Stimulated activated CD4-positive, alpha-beta T cell treated with anti-CD3 and anti-CD28 coated beads, TNF-alpha, amount 100 ng/mL, for 48 hours (primary cell): ENCODE measurements around the gene CDC42.

Experiments
- DNase-seq, 3 donors: peaks; one replicate each; pipeline ENCODE4 v3.0.0-alpha.2; 2020; ENCODE audit warnings: low read depth in 3 of 3

CDC42 gene

GRCh38 chr1:22037520-22037919 lies 15.0 kb upstream of the CDC42 start:
- no peak for DNase-seq

GRCh38 chr1:22038036-22038435 lies 14.5 kb upstream of the CDC42 start:
- DNase-seq = no peak

- DNase-seq = peak; percentile 69 to 85 (median 80)
Observed at GRCh38 chr1:22039594-22040285, 12.8 kb upstream of the CDC42 start.

- DNase-seq = no peak
Observed at GRCh38 chr1:22040286-22040623, 12.3 kb upstream of the CDC42 start.

- DNase-seq = no peak
Observed at GRCh38 chr1:22041505-22041904, 11.0 kb upstream of the CDC42 start.

- DNase-seq = no peak
Observed at GRCh38 chr1:22043198-22043769, 9.2 kb upstream of the CDC42 start.

- no peak for DNase-seq
Observed at GRCh38 chr1:22044690-22045420, 7.7 kb upstream of the CDC42 start.

- no peak for DNase-seq
Observed at GRCh38 chr1:22045604-22046228, 6.8 kb upstream of the CDC42 start.

GRCh38 chr1:22048351-22049192 lies 3.9 kb upstream of the CDC42 start:
- DNase-seq = peak in 1 of 3 donors; percentile 47

GRCh38 chr1:22050330-22050729 lies 2.2 kb upstream of the CDC42 start:
- DNase-seq = no peak

GRCh38 chr1:22051607-22052114 lies 848 bp upstream of the CDC42 start:
- DNase-seq = no peak

- DNase-seq = no peak
Observed at GRCh38 chr1:22053017-22053860, 730 bp downstream of the CDC42 start.

GRCh38 chr1:22053861-22054770 lies 1.6 kb downstream of the CDC42 start:
- DNase-seq = no peak

GRCh38 chr1:22055463-22055862 lies 3.0 kb downstream of the CDC42 start:
- no peak for DNase-seq

GRCh38 chr1:22056043-22056442 lies 3.5 kb downstream of the CDC42 start:
- no peak for DNase-seq

GRCh38 chr1:22056936-22057335 lies 4.4 kb downstream of the CDC42 start:
- DNase-seq = no peak

- DNase-seq = no peak
Observed at GRCh38 chr1:22057861-22058260, 5.4 kb downstream of the CDC42 start.

GRCh38 chr1:22064751-22065402 lies 12.4 kb downstream of the CDC42 start:
- DNase-seq = no peak

- DNase-seq = no peak
Observed at GRCh38 chr1:22071511-22071910, 19.0 kb downstream of the CDC42 start.
